Activated effector memory CD4-positive, alpha-beta T cell treated with anti-CD3 and anti-CD28 coated beads, Interleukin-2, amount 50 U/mL, for 16 hours (primary cell): ENCODE measurements around the gene SLIT3.
"Not testable (repeated sequence)": the region's sequence is repeated elsewhere in the genome, so short reads cannot be mapped to it uniquely, and the experiment has no call there.

ENCODE experiments used
- DNase-seq: peaks from one replicate; pipeline ENCODE4 v3.0.0-alpha.2; 2020

The SLIT3 gene

GRCh38 chr5:169216866-169217265 lies 84.1 kb downstream of the SLIT3 start:
- no peak for DNase-seq

- no peak for DNase-seq
Measured at GRCh38 chr5:169213479-169213878, 87.5 kb downstream of the SLIT3 start.

- DNase-seq: not testable (repeated sequence)
Measured at GRCh38 chr5:169211761-169212160, 89.2 kb downstream of the SLIT3 start.

- DNase-seq: no peak
Measured at GRCh38 chr5:169204788-169205400, 96.0 kb downstream of the SLIT3 start.

- no peak for DNase-seq
Measured at GRCh38 chr5:169202969-169203368, 98.0 kb downstream of the SLIT3 start.

- DNase-seq: no peak
Measured at GRCh38 chr5:169201597-169201996, 99.3 kb downstream of the SLIT3 start.

- DNase-seq: no peak
Measured at GRCh38 chr5:169200125-169200778, 100.7 kb downstream of the SLIT3 start.

GRCh38 chr5:169197343-169197742 lies 103.6 kb downstream of the SLIT3 start:
- no peak for DNase-seq

- DNase-seq: no peak
Measured at GRCh38 chr5:169196059-169196458, 104.9 kb downstream of the SLIT3 start.

- no peak for DNase-seq
Measured at GRCh38 chr5:169195601-169196000, 105.3 kb downstream of the SLIT3 start.

GRCh38 chr5:169192536-169192935 lies 108.4 kb downstream of the SLIT3 start:
- DNase-seq: no peak

GRCh38 chr5:169190849-169191248 lies 110.1 kb downstream of the SLIT3 start:
- DNase-seq: no peak

GRCh38 chr5:169185626-169186025 lies 115.3 kb downstream of the SLIT3 start:
- no peak for DNase-seq

GRCh38 chr5:169183576-169183975 lies 117.4 kb downstream of the SLIT3 start:
- DNase-seq: no peak

GRCh38 chr5:169182797-169183196 lies 118.1 kb downstream of the SLIT3 start:
- DNase-seq: no peak

- DNase-seq: no peak
Measured at GRCh38 chr5:169181814-169182213, 119.1 kb downstream of the SLIT3 start.

- DNase-seq: no peak
Measured at GRCh38 chr5:169178754-169179153, 122.2 kb downstream of the SLIT3 start.

GRCh38 chr5:169178274-169178673 lies 122.7 kb downstream of the SLIT3 start:
- no peak for DNase-seq

GRCh38 chr5:169176709-169177694 lies 123.9 kb downstream of the SLIT3 start:
- DNase-seq: no peak

GRCh38 chr5:169175733-169176132 lies 125.2 kb downstream of the SLIT3 start:
- no peak for DNase-seq

GRCh38 chr5:169174923-169175322 lies 126.0 kb downstream of the SLIT3 start:
- no peak for DNase-seq

GRCh38 chr5:169173372-169173771 lies 127.6 kb downstream of the SLIT3 start:
- DNase-seq: no peak

GRCh38 chr5:169171515-169171914 lies 129.4 kb downstream of the SLIT3 start:
- DNase-seq: no peak

GRCh38 chr5:169169783-169170182 lies 131.2 kb downstream of the SLIT3 start:
- DNase-seq: no peak
